Measurements from ENCODE around the gene SCYL1.

Gene SCYL1

GRCh38 chr11:65552388-65552951 lies 27.6 kb downstream of the SCYL1 start:
- TF ChIP-seq, protein P1, sequence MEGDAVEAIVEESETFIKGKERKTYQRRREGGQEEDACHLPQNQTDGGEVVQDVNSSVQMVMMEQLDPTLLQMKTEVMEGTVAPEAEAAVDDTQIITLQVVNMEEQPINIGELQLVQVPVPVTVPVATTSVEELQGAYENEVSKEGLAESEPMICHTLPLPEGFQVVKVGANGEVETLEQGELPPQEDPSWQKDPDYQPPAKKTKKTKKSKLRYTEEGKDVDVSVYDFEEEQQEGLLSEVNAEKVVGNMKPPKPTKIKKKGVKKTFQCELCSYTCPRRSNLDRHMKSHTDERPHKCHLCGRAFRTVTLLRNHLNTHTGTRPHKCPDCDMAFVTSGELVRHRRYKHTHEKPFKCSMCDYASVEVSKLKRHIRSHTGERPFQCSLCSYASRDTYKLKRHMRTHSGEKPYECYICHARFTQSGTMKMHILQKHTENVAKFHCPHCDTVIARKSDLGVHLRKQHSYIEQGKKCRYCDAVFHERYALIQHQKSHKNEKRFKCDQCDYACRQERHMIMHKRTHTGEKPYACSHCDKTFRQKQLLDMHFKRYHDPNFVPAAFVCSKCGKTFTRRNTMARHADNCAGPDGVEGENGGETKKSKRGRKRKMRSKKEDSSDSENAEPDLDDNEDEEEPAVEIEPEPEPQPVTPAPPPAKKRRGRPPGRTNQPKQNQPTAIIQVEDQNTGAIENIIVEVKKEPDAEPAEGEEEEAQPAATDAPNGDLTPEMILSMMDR (IDR thresholded peaks at IDR 0.05; ENCODE audit: borderline replicate concordance, control extremely low read depth, extremely low read depth, insufficient read depth, missing control alignments) = no peak
- DNase-seq (ENCODE audit: low spot score) = no peak
- in situ Hi-C loops (cut with MboI; ENCODE audit: low sequenced_read_pairs, unreplicated experiment) = no loop called here

GRCh38 chr11:65553301-65554001 lies 28.6 kb downstream of the SCYL1 start:
- in situ Hi-C loops (cut with MboI; ENCODE audit: low sequenced_read_pairs, unreplicated experiment) = no loop called here
- TF ChIP-seq, protein P1 (IDR thresholded peaks at IDR 0.05; ENCODE audit: borderline replicate concordance, control extremely low read depth, extremely low read depth, insufficient read depth, missing control alignments) = no peak
- DNase-seq (ENCODE audit: low spot score) = no peak

- TF ChIP-seq, protein P1 (IDR thresholded peaks at IDR 0.05; ENCODE audit: borderline replicate concordance, control extremely low read depth, extremely low read depth, insufficient read depth, missing control alignments) = no peak
- no peak for DNase-seq (ENCODE audit: low spot score)
- in situ Hi-C loops (cut with MboI; ENCODE audit: low sequenced_read_pairs, unreplicated experiment) = no loop called here
These were observed 29.4 kb downstream of the SCYL1 start for GRCh38 chr11:65554057-65554818.

DNA sequence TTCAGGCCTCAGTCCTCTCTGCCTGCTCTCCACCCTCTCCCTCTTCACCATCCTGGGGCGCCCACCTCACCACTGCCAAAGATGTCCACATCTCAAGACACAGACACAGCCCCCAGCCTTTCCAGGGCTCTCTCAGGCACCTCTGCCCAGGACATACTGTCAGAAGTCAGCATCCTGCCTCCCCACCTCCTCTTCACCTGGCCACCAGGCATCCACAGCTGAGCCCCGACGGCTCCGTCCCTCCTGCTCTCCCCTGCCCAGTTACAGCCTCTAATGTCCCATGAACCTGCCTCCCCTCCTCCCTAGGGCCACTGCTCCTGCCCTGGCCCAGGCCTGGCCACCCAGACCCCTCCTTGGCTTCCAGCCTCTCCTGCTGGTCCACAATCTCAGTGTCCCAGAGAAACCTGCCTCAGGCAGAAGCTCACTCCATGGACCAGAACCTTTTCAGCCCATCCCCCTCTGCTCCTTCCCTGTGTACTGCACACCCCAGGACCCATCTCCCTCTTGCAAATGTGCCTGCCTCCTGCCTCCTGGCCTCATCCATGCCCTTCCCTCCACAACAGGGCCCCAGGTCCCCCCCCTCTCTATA lies 30.1 kb downstream of the SCYL1 start:
- DNase-seq (ENCODE audit: low spot score) = no peak
- in situ Hi-C loops (cut with MboI; ENCODE audit: low sequenced_read_pairs, unreplicated experiment) = no loop called here
- TF ChIP-seq, protein P1 (IDR thresholded peaks at IDR 0.05; ENCODE audit: borderline replicate concordance, control extremely low read depth, extremely low read depth, insufficient read depth, missing control alignments) = no peak

DNA sequence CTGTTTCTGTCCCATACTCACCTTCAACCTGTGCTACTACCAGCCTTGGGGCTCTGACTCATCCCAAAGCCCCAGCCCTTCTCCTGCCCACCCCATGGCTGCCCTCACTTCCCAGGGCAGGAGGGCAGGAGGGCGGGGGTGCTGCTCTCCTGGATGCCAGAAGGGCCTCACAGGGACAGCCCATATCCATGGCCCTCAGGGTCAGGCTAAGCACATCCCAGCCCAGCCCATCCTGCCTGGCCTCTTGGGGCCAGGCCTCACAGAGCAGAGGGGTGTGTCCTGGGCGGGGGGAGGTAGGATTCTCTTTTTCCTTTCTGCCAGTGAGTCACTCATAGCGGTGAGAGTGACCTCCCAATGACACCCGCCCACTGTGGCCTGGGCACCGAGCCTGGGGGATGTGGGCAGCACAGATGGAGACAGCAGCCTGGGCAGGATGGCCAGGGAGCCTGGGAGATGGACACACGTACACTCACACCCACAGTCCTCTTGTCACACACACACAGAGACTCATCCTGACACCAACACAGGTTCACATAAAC lies 30.9 kb downstream of the SCYL1 start:
- TF ChIP-seq, protein P1 (IDR thresholded peaks at IDR 0.05; ENCODE audit: borderline replicate concordance, control extremely low read depth, extremely low read depth, insufficient read depth, missing control alignments) = no peak
- in situ Hi-C loops (cut with MboI; ENCODE audit: low sequenced_read_pairs, unreplicated experiment) = no loop called here
- no peak for DNase-seq (ENCODE audit: low spot score)
